Endothelial cell (in vitro differentiated cells): ENCODE data around the gene ZMYND19. TPM values are rescaled to one million over a fixed set of nuclear protein-coding genes. Genes with fewer than 3 reads are reported as not detected.
"Not testable (repeated sequence)": the region's sequence is repeated elsewhere in the genome, so short reads cannot be mapped to it uniquely, and the experiment has no call there.

ENCODE experiments used
- DNase-seq: peaks from one replicate; pipeline ENCODE4 v3.0.0; 2021; ENCODE audit warnings: low spot score
- H3K27ac Mint-ChIP-seq: one replicate; pipeline ENCODE4 v1.8.0; 2021; ENCODE audit warnings: mixed read lengths, inconsistent platforms; ENCODE audit not compliant: unreplicated experiment
- H3K27me3 Mint-ChIP-seq: one replicate; pipeline ENCODE4 v1.8.0; 2021; ENCODE audit warnings: mild to moderate bottlenecking, moderate library complexity, mixed read lengths, inconsistent platforms; ENCODE audit not compliant: unreplicated experiment
- H3K36me3 Mint-ChIP-seq: one replicate; pipeline ENCODE4 v1.8.0; 2021; ENCODE audit warnings: mild to moderate bottlenecking, low read depth, mixed read lengths, inconsistent platforms; ENCODE audit not compliant: unreplicated experiment
- H3K4me1 Mint-ChIP-seq: one replicate; pipeline ENCODE4 v1.8.0; 2021; ENCODE audit warnings: mild to moderate bottlenecking, mixed read lengths, inconsistent platforms; ENCODE audit not compliant: unreplicated experiment
- H3K4me3 Mint-ChIP-seq: one replicate; pipeline ENCODE4 v1.8.0; 2021; ENCODE audit warnings: mild to moderate bottlenecking, mixed read lengths, inconsistent platforms; ENCODE audit not compliant: unreplicated experiment
- H3K9me3 Mint-ChIP-seq: one replicate; pipeline ENCODE4 v1.8.0; 2021; ENCODE audit warnings: mixed read lengths, inconsistent platforms; ENCODE audit not compliant: unreplicated experiment
- CTCF ChIP-seq: fragments of 200-600 bp; sonication (generic); IDR thresholded peaks from one replicate; pipeline ENCODE4 v1.5.0; 2021; ENCODE audit warnings: antibody characterized with exemption; ENCODE audit not compliant: unreplicated experiment
- total RNA-seq: library from RNA; stranded (reverse); fragmentation: NEBNext Ultra II Directional; extraction: Animal tissue kit (Norgen Biotek cat#: 25700); gene quantifications from one replicate; pipeline ENCODE4 v1.2.1, GENCODE V29; 2021; ENCODE audit not compliant: unreplicated experiment

ZMYND19 gene
- total RNA-seq, 1 donor from 2014 or later, result 25.6 TPM

- H3K36me3 Mint-ChIP-seq, result peaks cover 19% of the 10 kb centered on the region
- peaks cover 8% of the 10 kb centered on the region for H3K4me1 Mint-ChIP-seq
- no peak for DNase-seq
- H3K9me3 Mint-ChIP-seq, result no peaks in the 10 kb centered on the region
- TF ChIP-seq CTCF, result no peak
- H3K27ac Mint-ChIP-seq, result no peak overlapping the region
- peaks cover 6% of the 10 kb centered on the region for H3K27me3 Mint-ChIP-seq
- H3K4me3 Mint-ChIP-seq, result no peak overlapping the region
These were observed 36.0 kb downstream of the ZMYND19 start for GRCh38 chr9:137554349-137554748.

- not testable (repeated sequence) for H3K9me3 Mint-ChIP-seq, H3K27me3 Mint-ChIP-seq, H3K4me1 Mint-ChIP-seq, H3K27ac Mint-ChIP-seq, DNase-seq
- H3K36me3 Mint-ChIP-seq, result peaks cover 19% of the 10 kb centered on the region
- H3K4me3 Mint-ChIP-seq, result peak overlapping the region; percentile 59
These were observed 36.7 kb downstream of the ZMYND19 start for GRCh38 chr9:137553654-137554053.

- DNase-seq, result no peak
- Mint-ChIP-seq H3K4me3 (peak overlapping the region; percentile 95), H3K9me3 (no peaks in the 10 kb centered on the region), H3K27me3 (peaks cover 6% of the 10 kb centered on the region), H3K4me1 (peaks cover 8% of the 10 kb centered on the region), H3K36me3 (peaks cover 19% of the 10 kb centered on the region), H3K27ac (peak overlapping the region; percentile 57)
- TF ChIP-seq CTCF, result no peak
These were observed 38.1 kb downstream of the ZMYND19 start for GRCh38 chr9:137552022-137552768.

GRCh38 chr9:137551264-137552021 lies 38.9 kb downstream of the ZMYND19 start, which contains the start of gene MRPL41:
Gene MRPL41, plus strand, starts transcription at chr9:137551879. Its CDS starts 203 bp downstream, at chr9:137552082.
- peak; percentile 83 for DNase-seq
- H3K27ac Mint-ChIP-seq, result peak within 1 kb of the TSS; percentile 57
- peaks cover 6% of the 10 kb centered on the region for H3K27me3 Mint-ChIP-seq

GRCh38 chr9:137550958-137551263 lies 39.4 kb downstream of the ZMYND19 start:
- not testable (repeated sequence) for H3K27me3 Mint-ChIP-seq, H3K27ac Mint-ChIP-seq, DNase-seq, H3K4me1 Mint-ChIP-seq, H3K4me3 Mint-ChIP-seq, H3K9me3 Mint-ChIP-seq
- H3K36me3 Mint-ChIP-seq, result peaks cover 21% of the 10 kb centered on the region

More at GRCh38 chr9:137551264-137552021, 38.9 kb downstream of the ZMYND19 start, which contains the start of gene MRPL41:
- Mint-ChIP-seq H3K4me3 (peak within 1 kb of the TSS; percentile 95), H3K4me1 (peaks cover 8% of the 10 kb centered on the region), H3K9me3 (no peaks in the 10 kb centered on the region), H3K36me3 (peaks cover 16% of the 10 kb centered on the region)
- peak; percentile 30 for TF ChIP-seq CTCF

GRCh38 chr9:137550231-137550621 lies 40.1 kb downstream of the ZMYND19 start, which contains the start of gene PNPLA7:
Gene PNPLA7, minus strand, starts transcription at chr9:137550402. Its CDS starts 205 bp downstream, at chr9:137550197.
- TF ChIP-seq CTCF, result no peak
- peak; percentile 47 for DNase-seq
- peaks cover 8% of the 10 kb centered on the region for H3K4me1 Mint-ChIP-seq
- no peaks in the 10 kb centered on the region for H3K9me3 Mint-ChIP-seq
- H3K27me3 Mint-ChIP-seq, result peaks cover 10% of the 10 kb centered on the region
- peaks cover 14% of the 10 kb centered on the region for H3K36me3 Mint-ChIP-seq
- H3K27ac Mint-ChIP-seq, result no peak within 1 kb of the TSS
- H3K4me3 Mint-ChIP-seq, result peak within 1 kb of the TSS; percentile 90
